Hematopoietic multipotent progenitor cell treated with erythropoietin and hydrocortisone succinate and interleukin-3 and kit ligand, for 8 days (in vitro differentiated cells): ENCODE measurements around the gene CELSR1.

Experiments used
- DNase-seq: peaks from one replicate; pipeline ENCODE4 v3.0.0-alpha.2; 2015

CELSR1 gene

GRCh38 chr22:46439576-46440465 lies 97.6 kb downstream of the CELSR1 start:
- no peak for DNase-seq

DNA sequence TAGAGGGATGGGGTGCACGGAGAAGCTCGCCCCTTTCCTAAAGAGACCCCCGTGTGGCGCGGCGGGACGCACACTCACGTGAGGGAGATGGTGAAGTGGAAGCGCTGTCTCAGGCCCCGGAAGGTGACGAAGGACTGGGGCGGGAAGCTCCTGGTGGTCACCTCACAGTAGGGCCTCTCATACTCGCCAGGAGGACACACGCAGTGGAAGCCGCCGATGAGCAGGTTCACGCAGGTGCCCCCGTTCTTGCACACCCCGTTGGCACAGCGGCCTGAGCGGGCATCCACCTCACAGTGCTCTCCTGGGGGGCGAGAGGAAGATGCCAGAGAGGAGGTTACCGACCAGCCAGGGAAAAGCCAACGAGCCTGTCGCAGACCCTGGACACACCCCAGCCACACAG lies 98.3 kb downstream of the CELSR1 start:
- no peak for DNase-seq

GRCh38 chr22:46437671-46438440 lies 99.6 kb downstream of the CELSR1 start:
- no peak for DNase-seq

DNA sequence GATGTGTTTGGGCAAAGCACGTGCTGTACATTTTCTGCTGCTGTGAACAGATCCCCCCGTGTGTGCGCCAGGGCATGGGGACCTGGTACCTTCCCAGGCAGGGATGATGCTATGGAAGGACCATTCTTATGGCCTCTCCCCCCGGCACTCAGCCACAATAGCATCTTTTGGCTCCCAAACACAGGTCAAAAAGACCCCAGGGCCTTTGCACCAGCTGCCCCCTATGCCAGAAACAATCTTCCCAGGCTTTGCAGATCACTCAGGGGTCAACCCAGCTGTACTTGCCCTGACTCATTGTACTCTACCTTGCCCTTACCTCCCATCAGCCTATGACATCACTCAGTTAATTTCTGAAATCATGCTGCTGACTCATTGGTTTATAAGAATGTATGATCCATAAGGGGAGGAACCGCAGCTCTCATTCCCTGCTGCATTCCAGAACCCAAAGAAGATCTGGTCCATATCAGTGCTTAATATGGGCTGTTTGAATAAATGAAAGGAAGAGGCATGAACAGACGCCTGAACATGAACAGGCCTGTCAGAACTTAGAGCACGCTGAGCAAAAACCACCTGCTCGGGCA lies 100.7 kb downstream of the CELSR1 start:
- no peak for DNase-seq

DNA sequence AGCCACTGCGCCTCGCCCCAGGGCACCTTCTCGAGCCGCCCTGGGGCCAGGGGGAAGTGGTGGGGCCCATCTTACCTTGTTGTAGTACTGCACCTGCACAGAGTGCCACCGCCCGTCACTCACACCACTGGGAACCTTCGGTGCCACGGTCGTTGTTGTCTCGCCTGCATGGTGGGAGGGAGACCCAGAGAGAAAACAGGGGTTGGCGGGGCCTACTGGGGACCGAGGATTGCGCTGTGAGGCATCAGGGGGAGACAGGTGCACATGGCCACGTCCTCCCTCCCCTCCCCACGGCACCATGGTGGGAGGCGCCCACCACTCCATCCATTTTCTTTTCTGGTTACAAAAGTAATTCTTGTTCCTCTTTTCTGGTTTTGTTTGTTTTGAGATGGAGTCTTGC lies 104.1 kb downstream of the CELSR1 start:
- no peak for DNase-seq

DNA sequence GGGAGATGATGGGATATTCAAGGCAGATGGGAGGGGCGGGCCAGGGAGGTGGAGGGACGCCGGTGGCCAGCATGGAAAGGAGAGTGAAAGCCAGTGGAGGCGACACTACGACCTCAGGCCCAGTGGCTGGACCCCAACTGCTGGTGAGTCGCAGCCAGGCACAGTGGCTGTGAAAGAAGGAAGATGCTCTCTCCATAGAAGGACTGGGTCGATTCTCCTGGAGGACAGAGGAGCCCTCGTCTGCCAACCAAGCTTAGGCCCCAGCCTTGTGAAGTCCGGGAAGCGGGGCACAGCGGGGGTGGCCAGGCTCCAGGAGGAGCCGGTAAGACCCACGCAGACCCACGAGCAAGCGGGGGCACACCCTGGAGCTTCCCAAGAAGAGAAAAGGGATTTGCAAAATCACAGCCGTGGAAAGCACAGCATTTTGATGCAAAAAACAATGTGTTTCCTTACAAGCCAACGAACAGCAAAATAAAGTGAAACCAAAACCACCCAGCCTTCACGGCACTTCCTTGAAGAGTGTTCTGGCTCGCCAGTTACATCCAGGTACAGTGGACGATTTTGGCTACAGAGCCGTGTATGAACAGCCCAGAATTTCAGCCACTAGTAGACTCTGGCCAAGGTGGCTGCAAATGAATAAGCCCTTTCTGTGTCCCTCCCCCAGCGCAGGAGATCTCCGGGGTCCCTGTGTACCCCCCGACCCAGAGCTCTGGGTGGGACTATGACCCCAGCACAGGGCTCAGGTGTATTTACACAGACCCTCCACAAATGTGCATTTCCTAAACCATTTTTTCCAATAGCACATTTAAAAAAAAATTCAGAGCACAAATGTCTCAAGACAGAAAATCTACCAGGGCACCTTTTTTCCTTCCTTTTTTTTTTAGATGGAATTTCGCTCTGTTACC lies 105.0 kb downstream of the CELSR1 start:
- DNase-seq = no peak

GRCh38 chr22:46430961-46431838 lies 106.2 kb downstream of the CELSR1 start:
- no peak for DNase-seq

- no peak for DNase-seq
Measured at GRCh38 chr22:46429325-46429853, 108.0 kb downstream of the CELSR1 start.

- no peak for DNase-seq
Measured at GRCh38 chr22:46428602-46429324, 108.7 kb downstream of the CELSR1 start.

DNA sequence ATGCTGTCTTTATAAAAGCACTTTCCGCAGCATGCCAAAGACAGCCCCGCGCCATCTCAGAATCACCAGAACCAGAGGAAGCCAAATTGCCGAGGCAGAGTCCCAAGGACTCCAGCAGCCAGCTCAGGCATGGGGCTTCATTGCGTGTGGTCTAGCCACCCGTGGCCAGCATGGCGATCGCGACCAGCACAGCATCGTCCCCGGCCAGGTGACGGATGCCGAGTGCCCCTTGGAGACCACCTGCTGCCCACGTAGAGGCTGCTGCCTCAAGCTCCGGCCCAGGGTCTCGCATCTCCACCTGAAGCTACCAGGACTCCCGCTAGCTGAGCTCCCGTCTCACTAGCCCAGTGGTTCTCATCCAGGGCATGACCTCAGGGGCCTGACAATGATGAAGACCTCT lies 109.2 kb downstream of the CELSR1 start:
- no peak for DNase-seq

- no peak for DNase-seq
Measured at GRCh38 chr22:46425016-46425415, 112.4 kb downstream of the CELSR1 start.

GRCh38 chr22:46424496-46424895 lies 112.9 kb downstream of the CELSR1 start:
- no peak for DNase-seq

GRCh38 chr22:46422896-46423295 lies 114.5 kb downstream of the CELSR1 start:
- no peak for DNase-seq

- DNase-seq = no peak
Measured at GRCh38 chr22:46421267-46421666, 116.2 kb downstream of the CELSR1 start.

DNA sequence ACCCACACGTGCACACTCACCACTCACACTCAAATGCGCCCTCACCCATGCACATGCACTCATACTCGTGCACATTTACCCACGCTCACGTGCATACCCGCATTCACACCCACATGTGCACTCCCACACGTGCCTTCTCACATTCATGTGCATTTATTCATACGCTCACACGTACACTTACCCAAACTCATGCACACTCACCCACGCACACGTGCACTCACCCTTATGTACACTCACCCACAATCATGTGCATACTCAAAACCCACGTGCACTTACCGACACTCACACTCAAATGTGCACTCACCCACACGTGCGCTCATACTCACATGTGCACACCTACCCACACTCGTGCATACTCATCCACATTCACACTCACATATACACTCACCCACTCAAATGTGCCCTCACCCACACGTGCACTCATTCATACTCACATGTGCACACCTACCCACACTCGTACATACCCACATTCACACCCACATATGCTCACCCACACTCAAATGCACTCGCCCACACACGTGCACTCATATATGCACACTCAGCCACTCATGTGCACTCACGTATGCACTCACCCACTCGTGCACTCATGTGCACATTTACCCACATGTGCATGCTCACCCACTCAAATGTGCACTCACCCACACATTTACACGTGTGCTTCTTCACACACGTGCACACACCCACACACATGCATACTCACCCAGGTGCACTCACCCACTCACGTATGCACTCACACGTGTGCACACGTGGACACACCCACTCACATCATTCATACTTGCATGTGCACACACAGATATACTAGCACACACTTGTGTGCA lies 117.5 kb downstream of the CELSR1 start:
- no peak for DNase-seq

GRCh38 chr22:46418827-46419226 lies 118.6 kb downstream of the CELSR1 start:
- DNase-seq = no peak

GRCh38 chr22:46417769-46418168 lies 119.7 kb downstream of the CELSR1 start:
- no peak for DNase-seq

DNA sequence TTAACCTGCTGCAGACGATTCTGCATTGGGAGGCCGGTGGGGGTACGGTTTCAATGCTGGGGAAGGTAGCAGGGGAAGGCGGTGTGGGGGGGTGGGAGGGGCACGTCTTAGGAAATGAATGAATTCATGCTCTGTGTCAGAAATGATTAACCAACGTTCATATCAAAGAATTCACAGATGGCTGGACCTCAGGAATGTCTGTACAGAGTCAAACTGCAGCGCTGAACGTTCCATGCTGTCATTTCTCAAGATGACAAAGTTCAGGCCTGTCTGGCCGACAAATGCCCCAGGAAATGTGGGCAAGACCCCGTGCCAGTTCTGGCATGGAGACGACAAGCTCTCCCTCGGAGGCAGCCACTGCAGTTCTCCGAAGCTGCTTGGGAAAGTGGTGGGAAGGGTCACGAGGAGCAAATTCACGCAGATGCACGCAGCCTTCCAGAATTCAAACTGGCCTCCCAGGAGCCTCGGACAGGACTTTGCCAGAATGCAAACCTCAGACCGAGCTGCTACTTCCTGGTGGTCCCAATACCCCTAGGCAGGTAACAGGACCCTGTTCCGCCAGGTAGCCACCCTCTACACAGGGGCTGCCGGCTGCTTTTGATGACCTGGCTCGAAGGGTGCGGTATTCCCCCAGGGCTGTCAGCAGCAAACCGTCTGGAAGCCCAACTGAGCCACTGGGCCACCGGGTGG lies 120.4 kb downstream of the CELSR1 start:
- DNase-seq = no peak

- DNase-seq = no peak
Measured at GRCh38 chr22:46416520-46416871, 120.9 kb downstream of the CELSR1 start.
